Immature natural killer cell (primary cell): ENCODE results near the gene PGAM1. TPM values are rescaled to one million over a fixed set of nuclear protein-coding genes. Genes with fewer than 3 reads are reported as not detected.
A peak's percentile ranks its signal among the peaks of the same experiment; 100 is the strongest.
"Not testable (repeated sequence)": the region's sequence is repeated elsewhere in the genome, so short reads cannot be mapped to it uniquely, and the experiment has no call there.

Experiments used
- DNase-seq, 3 donors: peaks; one replicate each; pipeline ENCODE4 v3.0.0; 2022; ENCODE audit warnings: mixed read lengths in 1 of 3
- H3K27ac Mint-ChIP-seq, 6 donors: one replicate each; pipeline ENCODE4 v1.8.0; 2020; ENCODE audit warnings: mixed read lengths in 6 of 6, mild to moderate bottlenecking in 5 of 6, inconsistent platforms in 4 of 6, moderate library complexity in 3 of 6
- H3K27me3 Mint-ChIP-seq, 3 donors: one replicate each; pipeline ENCODE4 v1.8.0; 2020 to 2021; ENCODE audit warnings: low read depth in 3 of 3, mild to moderate bottlenecking in 3 of 3, mixed read lengths in 3 of 3, moderate library complexity in 3 of 3, inconsistent platforms in 1 of 3
- H3K36me3 Mint-ChIP-seq, 3 donors: one replicate each; pipeline ENCODE4 v1.8.0; 2020; ENCODE audit warnings: mixed read lengths in 3 of 3, inconsistent platforms in 2 of 3, mild to moderate bottlenecking in 2 of 3
- H3K4me1 Mint-ChIP-seq, 2 donors: one replicate each; pipeline ENCODE4 v1.8.0; 2020; ENCODE audit warnings: inconsistent platforms in 2 of 2, mild to moderate bottlenecking in 2 of 2, mixed read lengths in 2 of 2, moderate library complexity in 1 of 2
- H3K4me3 Mint-ChIP-seq, 5 donors: one replicate each; pipeline ENCODE4 v1.8.0; 2020; ENCODE audit warnings: mild to moderate bottlenecking in 5 of 5, mixed read lengths in 5 of 5, inconsistent platforms in 3 of 5, moderate library complexity in 3 of 5
- H3K9me3 Mint-ChIP-seq, 6 donors: one replicate each; pipeline ENCODE4 v1.8.0; 2020; ENCODE audit warnings: mild to moderate bottlenecking in 6 of 6, mixed read lengths in 6 of 6, inconsistent platforms in 4 of 6, moderate library complexity in 3 of 6
- polyA plus RNA-seq, 3 donors: library from polyadenylated mRNA; unstranded; fragments of 300-500 nt; fragmentation: Illumina TruSeq; gene quantifications; one replicate each; pipeline ENCODE4 v1.2.3, GENCODE V29; 2021

PGAM1 gene
- polyA plus RNA-seq, 3 donors from 2014 or later: 315 to 415 (median 316) TPM

DNA sequence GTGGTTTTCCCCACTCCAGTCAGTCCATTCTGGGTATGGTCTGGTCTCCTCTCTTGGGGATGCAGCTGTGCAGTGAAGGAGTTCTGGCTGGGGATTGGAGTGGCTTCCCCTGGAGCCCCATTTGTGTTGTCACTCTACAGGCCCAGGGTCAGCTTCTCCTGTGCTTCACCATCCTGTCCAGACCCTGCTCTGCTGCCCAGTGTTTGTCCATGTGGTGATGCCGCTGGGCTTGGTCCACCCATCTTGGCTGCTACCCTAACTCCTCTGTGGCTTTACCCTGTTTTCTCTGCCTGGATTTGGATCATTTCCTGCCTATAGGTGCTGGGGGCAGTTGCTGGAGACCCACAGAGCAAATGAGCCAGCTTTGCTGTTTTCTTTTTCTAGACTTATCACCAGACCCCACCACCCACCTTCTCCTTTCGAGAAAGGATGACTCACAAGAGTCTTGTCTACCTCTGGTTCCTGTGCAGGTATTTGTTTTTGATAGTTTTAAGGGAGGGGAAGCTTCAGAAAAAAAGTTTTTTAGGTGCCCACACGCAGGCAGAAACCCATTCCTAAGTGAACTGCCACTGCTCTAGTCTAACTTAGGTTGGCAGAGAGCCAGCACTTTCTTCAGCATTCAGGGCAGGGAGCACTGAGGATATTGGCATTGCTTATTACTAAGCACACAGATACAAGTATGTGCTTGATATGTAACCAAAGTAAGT, 28.5 kb downstream of the PGAM1 start:
- DNase-seq: no peak
- H3K4me3 Mint-ChIP-seq: no peak overlapping the region
- peaks cover 0 to 8% of the 10 kb centered on the region in 2 donors for H3K4me1 Mint-ChIP-seq
- H3K36me3 Mint-ChIP-seq: peaks cover 5 to 15% (median 10%) of the 10 kb centered on the region in 3 donors
- H3K9me3 Mint-ChIP-seq: peaks cover 0 to 2% (median 0%) of the 10 kb centered on the region in 6 donors
- peak overlapping the region in 5 of 6 donors; percentile 24 to 84 (median 62) for H3K27ac Mint-ChIP-seq
- peaks cover 0 to 2% (median 0%) of the 10 kb centered on the region in 3 donors for H3K27me3 Mint-ChIP-seq

DNA sequence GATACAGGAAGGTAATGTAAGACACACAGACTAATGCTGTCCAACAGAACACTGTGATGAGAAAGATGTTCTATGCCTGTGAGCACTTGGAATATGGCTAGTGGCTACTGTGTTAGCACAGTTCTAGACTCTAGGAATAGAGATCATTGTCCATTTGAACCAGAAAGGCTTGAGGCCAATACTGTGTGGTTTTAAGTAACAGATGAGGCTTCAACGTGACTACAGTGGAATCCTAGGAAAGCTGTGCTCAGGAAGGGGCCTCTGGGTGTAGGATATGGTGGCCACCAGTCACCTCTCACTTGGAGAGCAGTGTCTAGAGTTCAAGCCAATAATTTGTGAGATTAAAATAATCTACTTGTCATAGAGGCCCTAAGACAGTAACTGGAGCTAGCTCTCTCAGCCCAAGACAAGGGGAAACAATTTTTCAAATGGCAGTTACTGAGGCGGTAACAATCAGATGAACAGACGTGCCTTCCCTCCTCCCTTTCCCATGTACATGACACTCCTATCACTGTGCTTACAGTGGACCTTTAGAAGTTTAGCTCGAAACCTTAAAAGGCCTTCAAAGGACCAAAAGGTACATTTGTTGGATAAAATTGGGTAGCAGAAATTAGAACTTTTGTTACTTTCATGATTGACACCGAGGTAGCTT, 30.2 kb downstream of the PGAM1 start:
- Mint-ChIP-seq H3K36me3 (peaks cover 12 to 32% (median 16%) of the 10 kb centered on the region in 3 donors), H3K4me1 (no peaks in the 10 kb centered on the region), H3K27ac (peak overlapping the region in 2 of 6 donors; percentile 64 to 77), H3K9me3 (peaks cover 0 to 2% (median 0%) of the 10 kb centered on the region in 6 donors), H3K4me3 (no peak overlapping the region), H3K27me3 (peaks cover 0 to 3% (median 2%) of the 10 kb centered on the region in 3 donors)
- DNase-seq: no peak

DNA sequence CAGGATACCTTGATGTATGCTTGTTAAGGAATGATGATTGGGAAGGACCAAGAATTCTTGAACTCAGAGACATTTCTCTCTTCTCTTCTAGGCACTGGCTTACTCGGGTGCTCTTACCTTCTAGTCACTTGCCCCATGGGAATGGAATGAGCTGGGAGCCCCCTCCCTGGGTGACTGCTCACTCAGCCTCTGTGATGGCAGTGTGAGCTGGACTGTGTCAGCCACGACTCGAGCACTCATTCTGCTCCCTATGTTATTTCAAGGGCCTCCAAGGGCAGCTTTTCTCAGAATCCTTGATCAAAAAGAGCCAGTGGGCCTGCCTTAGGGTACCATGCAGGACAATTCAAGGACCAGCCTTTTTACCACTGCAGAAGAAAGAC, 30.7 kb downstream of the PGAM1 start:
- H3K4me3 Mint-ChIP-seq: no peak overlapping the region
- peaks cover 0 to 2% (median 0%) of the 10 kb centered on the region in 6 donors for H3K9me3 Mint-ChIP-seq
- H3K4me1 Mint-ChIP-seq: no peaks in the 10 kb centered on the region
- no peak for DNase-seq
- peak overlapping the region in 3 of 6 donors; percentile 11 to 77 (median 64) for H3K27ac Mint-ChIP-seq
- peaks cover 0 to 3% (median 2%) of the 10 kb centered on the region in 3 donors for H3K27me3 Mint-ChIP-seq
- peaks cover 12 to 36% (median 20%) of the 10 kb centered on the region in 3 donors for H3K36me3 Mint-ChIP-seq

DNA sequence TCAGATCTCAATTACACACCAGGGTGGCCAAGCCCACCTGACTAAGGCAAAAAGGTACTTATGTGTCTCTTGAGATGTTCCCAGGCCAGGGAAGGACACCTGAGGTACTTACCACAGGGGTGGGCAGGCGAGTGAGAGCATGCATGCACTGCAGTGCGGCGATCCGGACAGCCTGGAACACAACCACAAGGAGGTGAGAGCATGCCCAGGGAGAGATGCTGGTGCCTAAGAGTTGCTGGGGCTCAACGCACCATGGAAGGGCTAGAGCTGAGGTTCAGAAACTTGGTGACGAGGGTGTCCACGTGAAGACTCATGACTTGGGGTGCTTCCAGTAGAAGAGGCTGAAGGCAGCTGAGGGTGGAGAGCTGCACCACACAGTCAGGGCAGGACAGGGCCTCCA, 33.1 kb downstream of the PGAM1 start:
- peaks cover 0 to 4% (median 0%) of the 10 kb centered on the region in 6 donors for H3K9me3 Mint-ChIP-seq
- H3K4me3 Mint-ChIP-seq: no peak overlapping the region
- H3K36me3 Mint-ChIP-seq: peaks cover 16 to 47% (median 24%) of the 10 kb centered on the region in 3 donors
- H3K27me3 Mint-ChIP-seq: peaks cover 0 to 3% (median 0%) of the 10 kb centered on the region in 3 donors
- H3K27ac Mint-ChIP-seq: peak overlapping the region in 4 of 6 donors; percentile 30 to 54 (median 50)
- no peak for DNase-seq
- H3K4me1 Mint-ChIP-seq: peaks cover 0 to 2% of the 10 kb centered on the region in 2 donors

DNA sequence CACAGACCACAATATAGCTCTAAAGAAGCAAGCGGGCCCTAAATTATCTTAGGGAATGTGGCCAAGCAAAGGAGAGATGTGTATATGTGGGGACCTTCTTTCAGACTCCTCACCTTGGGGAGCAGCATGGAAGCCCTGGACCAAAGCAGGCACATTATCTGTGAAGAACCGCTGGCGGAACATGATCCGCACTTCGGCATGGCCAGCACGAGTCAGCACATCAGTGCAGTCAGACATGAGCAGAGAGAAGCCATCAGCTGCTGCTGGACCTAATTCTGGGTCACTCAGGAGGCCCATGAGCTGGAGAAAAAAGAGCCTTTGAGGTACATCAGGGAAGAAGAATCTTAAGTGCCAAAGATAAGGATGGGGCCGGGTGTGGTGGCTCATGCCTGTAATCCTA, 33.9 kb downstream of the PGAM1 start:
- Mint-ChIP-seq H3K4me1 (peaks cover 0 to 3% of the 10 kb centered on the region in 2 donors), H3K27ac (no peak overlapping the region), H3K36me3 (peaks cover 16 to 47% (median 24%) of the 10 kb centered on the region in 3 donors), H3K4me3 (no peak overlapping the region), H3K9me3 (peaks cover 0 to 4% (median 0%) of the 10 kb centered on the region in 6 donors), H3K27me3 (peaks cover 0 to 3% (median 0%) of the 10 kb centered on the region in 3 donors)
- DNase-seq: no peak

DNA sequence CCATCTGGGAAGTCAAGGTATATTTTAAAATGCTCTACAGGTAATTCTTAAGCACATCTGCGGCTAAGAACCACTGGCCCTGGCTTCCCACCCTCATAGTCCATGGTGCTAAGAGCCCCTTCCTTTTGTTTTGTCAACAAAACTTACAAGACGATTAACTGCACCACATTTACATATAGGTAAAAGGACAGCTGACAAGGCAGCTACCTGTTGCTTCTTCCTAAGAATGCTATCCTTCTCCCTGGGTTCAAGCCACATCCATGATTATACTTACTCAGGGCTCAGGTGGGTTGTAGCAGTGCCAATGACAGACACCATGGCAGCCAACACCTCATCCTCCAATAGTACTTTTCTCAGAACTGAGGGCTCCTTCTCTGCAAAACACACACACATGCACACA, 36.3 kb downstream of the PGAM1 start:
- H3K4me3 Mint-ChIP-seq: no peak overlapping the region
- H3K36me3 Mint-ChIP-seq: peaks cover 21 to 52% (median 29%) of the 10 kb centered on the region in 3 donors
- no peak for DNase-seq
- H3K9me3 Mint-ChIP-seq: peaks cover 0 to 2% (median 0%) of the 10 kb centered on the region in 6 donors
- H3K27me3 Mint-ChIP-seq: peaks cover 0 to 3% (median 0%) of the 10 kb centered on the region in 3 donors
- H3K27ac Mint-ChIP-seq: no peak overlapping the region
- H3K4me1 Mint-ChIP-seq: peaks cover 0 to 3% of the 10 kb centered on the region in 2 donors

DNA sequence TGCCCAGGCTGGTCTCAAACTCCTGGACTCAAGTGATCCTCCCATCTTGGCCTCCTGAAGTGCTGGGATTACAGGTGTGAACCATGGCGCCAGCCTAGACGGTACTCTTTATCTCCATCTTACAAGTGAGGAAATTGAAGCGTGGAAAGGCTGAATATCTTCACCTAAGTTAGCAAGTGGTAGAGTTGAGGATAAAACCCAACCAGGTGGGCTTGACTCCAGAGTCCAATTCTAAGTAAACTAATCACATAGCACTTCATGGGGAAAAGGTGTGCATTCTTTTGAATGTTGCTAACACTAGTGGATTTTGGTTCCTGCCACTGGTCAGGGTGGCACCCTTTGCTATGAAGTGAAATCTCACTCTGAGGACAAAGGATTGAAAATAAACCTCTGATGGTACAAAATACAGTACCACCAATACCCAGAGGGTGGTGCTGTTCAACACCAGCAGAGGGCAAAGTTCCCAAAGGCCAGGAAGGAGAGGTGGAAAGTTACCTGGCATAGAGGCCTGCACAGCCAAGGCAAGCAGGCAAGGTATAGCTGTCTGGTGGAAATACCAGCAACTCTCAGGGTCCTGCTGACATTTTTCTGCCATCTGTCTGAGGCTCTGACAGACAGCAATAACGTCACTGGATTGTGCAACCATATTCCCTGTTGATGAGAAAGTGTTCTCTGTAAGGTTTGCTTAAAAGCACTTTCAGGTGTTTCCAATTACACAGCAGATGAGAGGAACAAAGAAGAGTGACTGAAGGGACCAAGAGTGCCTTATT, 37.6 kb downstream of the PGAM1 start:
- peak overlapping the region in 4 of 6 donors; percentile 52 to 63 (median 58) for H3K27ac Mint-ChIP-seq
- no peak overlapping the region for H3K4me3 Mint-ChIP-seq
- H3K9me3 Mint-ChIP-seq: peaks cover 0 to 2% (median 0%) of the 10 kb centered on the region in 6 donors
- H3K36me3 Mint-ChIP-seq: peaks cover 16 to 45% (median 23%) of the 10 kb centered on the region in 3 donors
- DNase-seq: peak; percentile 22 to 33 (median 24)
- peaks cover 0 to 3% of the 10 kb centered on the region in 2 donors for H3K4me1 Mint-ChIP-seq
- peaks cover 0 to 3% (median 0%) of the 10 kb centered on the region in 3 donors for H3K27me3 Mint-ChIP-seq

DNA sequence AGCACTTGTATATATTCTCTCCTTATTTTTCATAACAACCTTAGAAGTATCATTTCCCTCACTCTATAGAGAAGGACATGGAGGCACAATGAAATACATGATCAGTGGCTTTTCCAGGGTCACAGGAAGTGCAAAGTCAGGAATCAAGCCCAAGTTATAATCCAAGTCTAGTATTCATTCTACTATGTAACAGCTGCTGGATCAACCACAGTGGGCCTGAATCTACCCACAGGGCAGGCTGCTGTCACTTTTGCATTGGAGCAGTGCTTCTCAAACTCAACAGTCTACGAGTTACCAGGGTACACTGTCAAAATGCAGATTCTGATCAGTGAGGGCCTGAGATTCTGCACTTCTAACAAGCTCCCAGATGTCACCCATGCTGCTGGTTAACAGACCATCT, 38.2 kb downstream of the PGAM1 start:
- H3K27ac Mint-ChIP-seq: peak overlapping the region in 3 of 6 donors; percentile 55 to 63 (median 60)
- no peak for DNase-seq
- peaks cover 16 to 40% (median 20%) of the 10 kb centered on the region in 3 donors for H3K36me3 Mint-ChIP-seq
- H3K4me3 Mint-ChIP-seq: no peak overlapping the region
- H3K27me3 Mint-ChIP-seq: peaks cover 0 to 3% (median 0%) of the 10 kb centered on the region in 3 donors
- peaks cover 0 to 3% of the 10 kb centered on the region in 2 donors for H3K4me1 Mint-ChIP-seq
- peaks cover 0 to 2% (median 0%) of the 10 kb centered on the region in 6 donors for H3K9me3 Mint-ChIP-seq

DNA sequence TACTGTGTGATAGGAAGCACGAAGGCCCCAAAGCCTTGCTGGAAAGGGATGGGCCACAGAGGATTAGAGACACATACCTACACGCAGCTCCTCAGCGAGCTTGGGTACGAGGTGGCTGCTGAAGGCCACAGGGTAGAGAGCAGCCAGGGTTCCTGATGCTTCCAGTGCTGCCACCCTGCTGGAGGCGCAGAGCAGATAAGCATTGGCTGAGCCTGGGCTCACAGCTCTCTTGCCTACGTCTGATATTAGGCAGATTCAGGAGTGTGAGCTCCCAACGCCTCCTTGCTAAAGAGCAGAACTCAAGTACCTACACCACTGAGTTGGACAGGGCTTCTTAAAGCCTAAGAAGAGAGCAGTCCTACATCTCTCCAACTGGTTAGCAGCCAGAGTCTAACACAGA, 40.0 kb downstream of the PGAM1 start:
- peaks cover 0 to 2% (median 0%) of the 10 kb centered on the region in 6 donors for H3K9me3 Mint-ChIP-seq
- H3K27me3 Mint-ChIP-seq: peaks cover 0 to under 1% (median 0%) of the 10 kb centered on the region in 3 donors
- H3K27ac Mint-ChIP-seq: no peak overlapping the region
- H3K36me3 Mint-ChIP-seq: peaks cover 9 to 30% (median 16%) of the 10 kb centered on the region in 3 donors
- no peak for DNase-seq
- no peak overlapping the region for H3K4me3 Mint-ChIP-seq
- H3K4me1 Mint-ChIP-seq: peaks cover 0 to 3% of the 10 kb centered on the region in 2 donors

DNA sequence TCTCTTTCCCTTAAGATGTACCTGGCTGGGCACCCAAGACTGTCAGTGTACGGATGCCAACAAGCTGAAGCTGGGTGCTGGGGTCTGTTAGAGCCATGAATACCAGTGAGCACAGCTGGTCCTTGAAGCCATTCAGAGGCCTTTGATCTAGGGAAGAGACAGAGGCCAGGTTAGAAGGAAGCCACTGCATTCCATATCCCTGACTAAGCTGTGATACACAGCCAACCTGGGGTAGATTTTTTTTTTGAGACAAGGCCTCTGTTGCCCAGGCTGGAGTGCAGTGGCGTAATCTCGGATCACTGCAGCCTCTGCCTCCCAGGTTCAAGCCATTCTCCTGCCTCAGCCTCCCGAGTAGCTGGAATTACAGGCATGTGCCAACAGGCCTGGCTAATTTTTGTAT, 40.8 kb downstream of the PGAM1 start:
- H3K27me3 Mint-ChIP-seq: no peaks in the 10 kb centered on the region
- peak overlapping the region in 1 of 6 donors; percentile 62 for H3K27ac Mint-ChIP-seq
- DNase-seq: no peak
- no peak overlapping the region for H3K4me3 Mint-ChIP-seq
- H3K4me1 Mint-ChIP-seq: peaks cover 0 to 3% of the 10 kb centered on the region in 2 donors
- H3K9me3 Mint-ChIP-seq: peaks cover 0 to 2% (median 0%) of the 10 kb centered on the region in 6 donors
- peaks cover 11 to 26% (median 13%) of the 10 kb centered on the region in 3 donors for H3K36me3 Mint-ChIP-seq

DNA sequence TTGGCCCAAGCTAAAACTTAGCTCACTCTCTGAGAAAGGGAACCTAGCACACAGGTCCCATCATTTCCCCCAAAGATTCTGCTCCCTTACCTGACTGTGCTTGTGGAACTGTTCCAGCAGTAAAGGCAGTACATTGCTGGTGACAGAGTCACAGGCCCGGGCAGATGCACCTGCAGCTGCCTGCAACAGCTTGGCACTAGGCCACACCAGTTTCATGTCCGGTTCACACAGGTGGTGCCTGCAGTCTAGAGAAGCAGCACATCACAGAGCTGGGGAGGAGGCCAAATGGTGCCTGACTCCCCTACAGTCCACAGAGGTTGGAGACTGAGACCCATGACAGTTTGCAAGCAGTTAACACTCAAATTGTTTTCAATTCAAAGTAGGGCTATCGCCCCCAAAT, 42.2 kb downstream of the PGAM1 start:
- H3K9me3 Mint-ChIP-seq: peaks cover 0 to 2% (median 0%) of the 10 kb centered on the region in 6 donors
- peaks cover 14 to 24% (median 14%) of the 10 kb centered on the region in 3 donors for H3K36me3 Mint-ChIP-seq
- no peak for DNase-seq
- no peak overlapping the region for H3K27ac Mint-ChIP-seq
- peaks cover 0 to 3% of the 10 kb centered on the region in 2 donors for H3K4me1 Mint-ChIP-seq
- H3K4me3 Mint-ChIP-seq: no peak overlapping the region
- no peaks in the 10 kb centered on the region for H3K27me3 Mint-ChIP-seq

DNA sequence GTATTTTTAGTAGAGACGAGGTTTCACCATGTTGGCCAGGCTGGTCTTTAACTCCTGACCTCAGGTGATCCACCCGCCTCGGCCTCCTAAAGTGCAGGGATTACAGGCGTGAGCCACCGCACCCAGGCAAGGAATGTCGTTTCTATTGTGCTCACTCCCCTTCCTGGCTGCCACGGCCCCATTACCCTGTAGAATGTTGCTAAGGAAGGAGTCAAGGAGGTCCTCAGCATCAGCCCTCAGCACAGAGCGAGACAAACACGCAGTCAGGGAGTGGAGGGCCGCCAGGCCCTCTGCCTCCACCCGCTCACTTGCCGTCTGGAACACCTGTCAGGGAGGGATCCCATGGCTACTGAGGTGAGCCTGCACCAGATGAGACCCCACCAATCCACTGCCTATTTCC, 42.8 kb downstream of the PGAM1 start:
- not testable (repeated sequence) for H3K9me3 Mint-ChIP-seq, H3K27me3 Mint-ChIP-seq, H3K4me3 Mint-ChIP-seq, DNase-seq, H3K4me1 Mint-ChIP-seq
- H3K36me3 Mint-ChIP-seq: peaks cover 14 to 24% (median 15%) of the 10 kb centered on the region in 3 donors
- peak overlapping the region in 1 of 6 donors; percentile 17 for H3K27ac Mint-ChIP-seq

DNA sequence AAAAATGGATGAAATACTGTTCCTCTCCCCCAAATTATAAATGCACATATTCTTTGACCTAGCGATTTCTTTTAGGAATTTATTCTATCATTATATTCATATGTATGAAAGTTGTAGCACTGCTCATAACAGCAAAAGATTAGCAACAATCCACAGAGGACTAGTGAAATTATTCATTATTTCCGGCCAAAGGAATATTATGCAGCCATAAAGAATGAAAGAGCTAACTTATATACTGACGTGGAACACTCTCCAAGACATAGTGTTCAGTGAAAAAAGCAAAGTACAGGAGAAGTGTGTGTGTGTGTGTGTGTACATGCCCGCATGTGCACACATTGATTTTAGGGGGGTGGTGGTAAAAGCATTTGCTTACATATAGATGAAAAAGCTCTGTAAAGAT, 48.9 kb downstream of the PGAM1 start:
- no peaks in the 10 kb centered on the region for H3K27me3 Mint-ChIP-seq
- H3K9me3 Mint-ChIP-seq: no peaks in the 10 kb centered on the region
- H3K36me3 Mint-ChIP-seq: peaks cover 34 to 57% (median 35%) of the 10 kb centered on the region in 3 donors
- DNase-seq: no peak
- no peaks in the 10 kb centered on the region for H3K4me1 Mint-ChIP-seq
- H3K4me3 Mint-ChIP-seq: no peak overlapping the region
- peak overlapping the region in 2 of 6 donors; percentile 8 to 27 for H3K27ac Mint-ChIP-seq
